ENCODE results near the gene FNBP1L. TPM values are rescaled to one million over a fixed set of nuclear protein-coding genes. Genes with fewer than 3 reads are reported as not detected.

FNBP1L gene
- total RNA-seq, 1 experiment from 2014 or later, result 119 TPM

DNA sequence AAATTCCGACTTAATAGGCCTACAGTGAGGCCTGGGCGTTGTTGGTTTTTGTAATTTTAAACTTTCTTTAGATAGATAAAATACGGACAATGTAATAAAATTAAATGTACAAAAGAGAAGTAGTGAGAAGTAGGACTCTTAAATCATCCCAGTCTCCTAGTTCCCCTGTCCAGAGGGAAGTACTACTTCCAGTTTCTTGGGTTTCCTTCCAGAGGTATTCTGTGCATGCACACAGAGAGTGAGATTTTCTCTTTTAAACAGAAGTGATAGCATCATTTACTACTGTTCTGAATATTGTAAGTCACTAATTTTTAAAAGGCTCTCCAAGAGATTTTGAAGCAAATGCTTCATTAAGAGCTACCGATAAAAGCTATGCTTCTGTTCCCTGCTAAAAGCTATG, 7.2 kb upstream of the FNBP1L start:
- Histone ChIP-seq H3K23ac (ENCODE audit: insufficient read length, low read depth, low read length) (no peak overlapping the region), H3K27ac (ENCODE audit: insufficient read length, low read depth, low read length) (no peak overlapping the region), H4K91ac (ENCODE audit: insufficient read length, low read depth, low read length) (no peak overlapping the region), H3K79me2 (ENCODE audit: insufficient read depth, low read length) (no peaks in the 10 kb centered on the region), H3T11ph (ENCODE audit: low read length) (no peak overlapping the region), H2BK15ac (ENCODE audit: low read depth, low read length) (no peak overlapping the region), H2BK120ac (ENCODE audit: low read depth, low read length, poor library complexity, severe bottlenecking) (no peak overlapping the region), H3K4ac (ENCODE audit: low read depth, low read length) (no peak overlapping the region), H2BK12ac (ENCODE audit: insufficient read length, low read depth, low read length) (no peak overlapping the region), H2AFZ (ENCODE audit: low read length) (no peak overlapping the region), H4K8ac (replicated peaks; ENCODE audit: insufficient read length, low read depth, low read length) (no peak overlapping the region), H3K56ac (ENCODE audit: insufficient read length, low read depth, low read length) (no peak overlapping the region), H4K5ac (ENCODE audit: insufficient read length, low read depth, low read length) (no peak overlapping the region), H3K9ac (ENCODE audit: extremely low read depth, insufficient read length, low read length) (no peak overlapping the region), H3K79me1 (ENCODE audit: insufficient read depth, low read depth, low read length, poor library complexity, severe bottlenecking) (no peaks in the 10 kb centered on the region), H3K9me3 (ENCODE audit: control insufficient read depth, low read depth, low read length) (no peaks in the 10 kb centered on the region), H3K18ac (ENCODE audit: insufficient read length, low read depth, low read length) (no peak overlapping the region), H3K27me3 (ENCODE audit: insufficient read depth, low read length) (no peaks in the 10 kb centered on the region), H3K4me1 (ENCODE audit: insufficient read depth, low read length) (no peaks in the 10 kb centered on the region), H2AK5ac (ENCODE audit: insufficient read length, low read length) (no peak overlapping the region), H2BK5ac (ENCODE audit: insufficient read length, low read length) (no peak overlapping the region), H3K4me2 (ENCODE audit: insufficient read depth, insufficient read length, low read length) (no peak overlapping the region), H3K23me2 (ENCODE audit: insufficient read length, low read depth, low read length, poor library complexity, severe bottlenecking) (no peaks in the 10 kb centered on the region), H3K14ac (ENCODE audit: insufficient read depth, low read length) (no peak overlapping the region), H2BK20ac (ENCODE audit: low read depth, low read length, poor library complexity, severe bottlenecking) (no peak overlapping the region), H4K20me1 (ENCODE audit: control insufficient read depth, insufficient read depth, insufficient read length) (no peaks in the 10 kb centered on the region)
- H3K36me3 Mint-ChIP-seq (ENCODE audit: insufficient read depth in 1 of 3, low read depth in 3 of 3), result no peaks in the 10 kb centered on the region
- H3K4me3 Mint-ChIP-seq, result no peak overlapping the region
- no peak for DNase-seq
- no peaks in the 10 kb centered on the region for H3K27me3 Mint-ChIP-seq (ENCODE audit: low read depth)
- no peaks in the 10 kb centered on the region; a peak in 1 of 5 replicates for H3K9me3 Mint-ChIP-seq
- TF ChIP-seq, protein P1, sequence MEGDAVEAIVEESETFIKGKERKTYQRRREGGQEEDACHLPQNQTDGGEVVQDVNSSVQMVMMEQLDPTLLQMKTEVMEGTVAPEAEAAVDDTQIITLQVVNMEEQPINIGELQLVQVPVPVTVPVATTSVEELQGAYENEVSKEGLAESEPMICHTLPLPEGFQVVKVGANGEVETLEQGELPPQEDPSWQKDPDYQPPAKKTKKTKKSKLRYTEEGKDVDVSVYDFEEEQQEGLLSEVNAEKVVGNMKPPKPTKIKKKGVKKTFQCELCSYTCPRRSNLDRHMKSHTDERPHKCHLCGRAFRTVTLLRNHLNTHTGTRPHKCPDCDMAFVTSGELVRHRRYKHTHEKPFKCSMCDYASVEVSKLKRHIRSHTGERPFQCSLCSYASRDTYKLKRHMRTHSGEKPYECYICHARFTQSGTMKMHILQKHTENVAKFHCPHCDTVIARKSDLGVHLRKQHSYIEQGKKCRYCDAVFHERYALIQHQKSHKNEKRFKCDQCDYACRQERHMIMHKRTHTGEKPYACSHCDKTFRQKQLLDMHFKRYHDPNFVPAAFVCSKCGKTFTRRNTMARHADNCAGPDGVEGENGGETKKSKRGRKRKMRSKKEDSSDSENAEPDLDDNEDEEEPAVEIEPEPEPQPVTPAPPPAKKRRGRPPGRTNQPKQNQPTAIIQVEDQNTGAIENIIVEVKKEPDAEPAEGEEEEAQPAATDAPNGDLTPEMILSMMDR (conservative IDR thresholded peaks at IDR 0.05), result no peak
- WGBS (ENCODE audit: extremely low coverage, insufficient read length, low lambda C conversion rate), result no CpG with 5 or more reads among the region's 4 CpGs
- H3K27ac Mint-ChIP-seq, result no peak overlapping the region
- peaks cover 3 to 13% of the 10 kb centered on the region in 2 experiments; a peak in 2 of 4 replicates for H3K4me1 Mint-ChIP-seq
